ENCODE results near the gene SH2D2A.

SH2D2A gene

GRCh38 chr1:156839426-156840109 is 22.9 kb upstream of the SH2D2A start:
- H3K4me1 ChIP-seq (ENCODE audit: control insufficient read depth in 1 of 2, insufficient read depth in 2 of 2, low read length in 2 of 2): no peaks in the 10 kb centered on the region
- no peak overlapping the region for H3K27ac ChIP-seq (ENCODE audit: low read length)
- no peaks in the 10 kb centered on the region for H3K36me3 ChIP-seq (ENCODE audit: control insufficient read depth in 1 of 2, insufficient read depth in 2 of 2, low read length in 2 of 2)
- H3K27me3 ChIP-seq (ENCODE audit: low read depth, low read length): peaks cover 28% of the 10 kb centered on the region
- H3K9me3 ChIP-seq (ENCODE audit: control insufficient read depth in 1 of 2, low read length in 2 of 2): no peaks in the 10 kb centered on the region
- no peak overlapping the region for H3K4me3 ChIP-seq (ENCODE audit: low read depth in 1 of 2, low read length in 2 of 2)

DNA sequence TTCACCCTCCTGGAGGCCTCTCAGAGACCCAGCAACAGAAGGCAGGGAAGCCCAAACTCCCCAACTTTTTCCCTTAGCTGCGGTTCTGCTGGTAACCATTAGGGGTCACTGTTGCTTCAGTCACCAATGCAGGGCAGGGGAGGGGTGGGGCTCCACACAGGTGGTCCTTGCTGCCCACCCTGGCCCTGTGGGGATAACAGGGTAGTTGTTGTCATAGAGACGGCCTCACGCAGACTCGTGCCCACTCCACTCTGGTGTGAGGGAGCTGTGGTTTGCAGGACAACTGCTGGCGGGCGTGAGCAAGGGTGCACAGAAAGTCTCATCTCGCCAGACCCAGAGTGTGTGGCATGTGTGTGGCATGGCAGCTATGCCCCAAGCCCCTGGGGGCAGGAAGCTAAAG is 22.3 kb upstream of the SH2D2A start:
- Histone ChIP-seq H3K9me3 (ENCODE audit: control insufficient read depth in 1 of 2, low read length in 2 of 2) (no peaks in the 10 kb centered on the region), H3K27ac (ENCODE audit: low read length) (no peak overlapping the region), H3K27me3 (ENCODE audit: low read depth, low read length) (peaks cover 23% of the 10 kb centered on the region), H3K4me3 (ENCODE audit: low read depth in 1 of 2, low read length in 2 of 2) (no peak overlapping the region), H3K4me1 (ENCODE audit: control insufficient read depth in 1 of 2, insufficient read depth in 2 of 2, low read length in 2 of 2) (no peaks in the 10 kb centered on the region), H3K36me3 (ENCODE audit: control insufficient read depth in 1 of 2, insufficient read depth in 2 of 2, low read length in 2 of 2) (no peaks in the 10 kb centered on the region)

- no peaks in the 10 kb centered on the region for H3K9me3 ChIP-seq (ENCODE audit: control insufficient read depth in 1 of 2, low read length in 2 of 2)
- H3K27me3 ChIP-seq (ENCODE audit: low read depth, low read length): peaks cover 6% of the 10 kb centered on the region
- no peak overlapping the region for H3K27ac ChIP-seq (ENCODE audit: low read length)
Observed at GRCh38 chr1:156836892-156837291, 20.2 kb upstream of the SH2D2A start.

DNA sequence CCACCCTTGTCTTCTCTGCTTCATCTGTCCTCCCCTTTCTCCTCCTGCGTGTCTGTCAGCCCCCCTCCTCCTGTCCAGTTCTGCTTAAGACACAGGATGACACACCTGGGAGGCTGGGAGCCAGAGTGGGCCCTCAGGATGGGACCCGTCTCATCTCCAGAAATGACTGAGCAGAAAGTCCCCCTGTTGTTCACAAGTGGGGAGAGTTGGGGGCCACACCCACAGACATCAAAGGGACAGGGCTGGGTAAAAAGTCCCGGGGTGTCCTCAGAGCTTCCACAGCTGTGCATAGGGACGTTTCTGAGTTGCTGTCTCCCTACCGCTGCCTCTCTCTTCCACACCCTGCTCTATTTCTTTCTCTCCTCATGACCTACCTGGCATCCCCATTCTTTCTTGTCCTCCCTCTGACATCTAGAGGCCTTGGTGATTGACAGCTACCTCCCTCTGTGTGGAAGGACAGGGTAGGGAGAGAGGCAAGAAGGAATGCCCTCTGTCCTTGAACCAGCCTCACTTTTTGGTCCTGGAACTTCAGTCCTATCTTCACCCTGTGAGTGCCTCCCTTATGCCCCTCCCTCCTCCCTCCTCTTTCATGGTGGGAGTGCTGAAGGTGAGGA is 19.5 kb upstream of the SH2D2A start:
- no peak overlapping the region for H3K27ac ChIP-seq (ENCODE audit: low read length)

More at GRCh38 chr1:156836892-156837291, 20.2 kb upstream of the SH2D2A start:
- H3K4me3 ChIP-seq (ENCODE audit: low read depth in 1 of 2, low read length in 2 of 2): no peak overlapping the region
- no peaks in the 10 kb centered on the region for H3K4me1 ChIP-seq (ENCODE audit: control insufficient read depth in 1 of 2, insufficient read depth in 2 of 2, low read length in 2 of 2)
- H3K36me3 ChIP-seq (ENCODE audit: control insufficient read depth in 1 of 2, insufficient read depth in 2 of 2, low read length in 2 of 2): no peaks in the 10 kb centered on the region

GRCh38 chr1:156834322-156834721 is 17.7 kb upstream of the SH2D2A start:
- peaks cover 6% of the 10 kb centered on the region for H3K27me3 ChIP-seq (ENCODE audit: low read depth, low read length)
- H3K4me1 ChIP-seq (ENCODE audit: control insufficient read depth in 1 of 2, insufficient read depth in 2 of 2, low read length in 2 of 2): no peaks in the 10 kb centered on the region
- no peaks in the 10 kb centered on the region for H3K36me3 ChIP-seq (ENCODE audit: control insufficient read depth in 1 of 2, insufficient read depth in 2 of 2, low read length in 2 of 2)
- H3K27ac ChIP-seq (ENCODE audit: low read length): no peak overlapping the region
- no peaks in the 10 kb centered on the region for H3K9me3 ChIP-seq (ENCODE audit: control insufficient read depth in 1 of 2, low read length in 2 of 2)
- H3K4me3 ChIP-seq (ENCODE audit: low read depth in 1 of 2, low read length in 2 of 2): no peak overlapping the region

More for the DNA sequence above, 19.5 kb upstream of the SH2D2A start:
- H3K4me3 ChIP-seq (ENCODE audit: low read depth in 1 of 2, low read length in 2 of 2): no peak overlapping the region
- no peaks in the 10 kb centered on the region for H3K4me1 ChIP-seq (ENCODE audit: control insufficient read depth in 1 of 2, insufficient read depth in 2 of 2, low read length in 2 of 2)
- peaks cover 6% of the 10 kb centered on the region for H3K27me3 ChIP-seq (ENCODE audit: low read depth, low read length)
- H3K9me3 ChIP-seq (ENCODE audit: control insufficient read depth in 1 of 2, low read length in 2 of 2): no peaks in the 10 kb centered on the region
- no peaks in the 10 kb centered on the region for H3K36me3 ChIP-seq (ENCODE audit: control insufficient read depth in 1 of 2, insufficient read depth in 2 of 2, low read length in 2 of 2)

DNA sequence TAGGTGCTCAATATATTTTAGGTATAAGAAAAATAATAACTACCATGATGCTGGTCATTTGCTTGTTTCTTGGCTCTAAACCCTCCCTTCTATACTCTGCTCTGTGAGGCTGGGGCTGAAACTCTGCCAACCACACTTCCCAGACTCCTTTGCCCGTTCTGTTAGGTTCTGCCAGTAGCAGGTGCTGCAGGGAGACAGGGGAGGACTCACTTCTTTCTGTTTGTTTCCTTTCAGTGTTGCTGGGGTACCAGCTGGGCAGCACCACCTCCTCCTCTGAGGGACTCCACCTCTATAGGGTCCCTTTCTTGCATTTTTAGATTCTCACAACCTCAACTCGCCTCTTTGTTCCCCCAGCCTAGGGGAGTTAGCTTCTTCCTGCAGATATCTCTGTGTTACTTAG is 17.0 kb upstream of the SH2D2A start:
- peaks cover 2% of the 10 kb centered on the region for H3K27me3 ChIP-seq (ENCODE audit: low read depth, low read length)
- H3K36me3 ChIP-seq (ENCODE audit: control insufficient read depth in 1 of 2, insufficient read depth in 2 of 2, low read length in 2 of 2): no peaks in the 10 kb centered on the region
- no peak overlapping the region for H3K4me3 ChIP-seq (ENCODE audit: low read depth in 1 of 2, low read length in 2 of 2)
- H3K9me3 ChIP-seq (ENCODE audit: control insufficient read depth in 1 of 2, low read length in 2 of 2): no peaks in the 10 kb centered on the region
- H3K27ac ChIP-seq (ENCODE audit: low read length): no peak overlapping the region
- no peaks in the 10 kb centered on the region for H3K4me1 ChIP-seq (ENCODE audit: control insufficient read depth in 1 of 2, insufficient read depth in 2 of 2, low read length in 2 of 2)

DNA sequence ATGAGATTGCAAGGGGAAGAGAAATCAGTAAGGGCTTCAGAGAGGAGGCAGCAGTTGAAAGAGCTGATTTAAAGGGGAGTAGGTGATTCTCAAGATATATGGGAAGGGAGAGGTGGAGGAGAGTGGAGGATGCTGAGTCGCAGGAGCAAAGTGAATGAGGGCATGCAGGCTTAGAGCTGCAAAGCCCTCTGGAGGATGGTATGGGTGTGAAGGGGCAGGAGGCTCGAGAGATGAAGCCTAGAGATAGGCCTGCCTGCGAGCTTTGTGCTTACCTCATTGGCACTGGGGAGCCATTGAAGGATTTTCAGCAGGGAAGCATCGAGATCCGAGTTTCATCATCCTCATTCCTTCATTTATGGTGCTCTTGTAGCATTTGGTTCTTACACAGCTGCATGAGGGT is 15.8 kb upstream of the SH2D2A start:
- Histone ChIP-seq H3K27me3 (ENCODE audit: low read depth, low read length) (no peaks in the 10 kb centered on the region), H3K4me3 (ENCODE audit: low read depth in 1 of 2, low read length in 2 of 2) (no peak overlapping the region), H3K36me3 (ENCODE audit: control insufficient read depth in 1 of 2, insufficient read depth in 2 of 2, low read length in 2 of 2) (no peaks in the 10 kb centered on the region), H3K27ac (ENCODE audit: low read length) (no peak overlapping the region), H3K4me1 (ENCODE audit: control insufficient read depth in 1 of 2, insufficient read depth in 2 of 2, low read length in 2 of 2) (no peaks in the 10 kb centered on the region), H3K9me3 (ENCODE audit: control insufficient read depth in 1 of 2, low read length in 2 of 2) (no peaks in the 10 kb centered on the region)

DNA sequence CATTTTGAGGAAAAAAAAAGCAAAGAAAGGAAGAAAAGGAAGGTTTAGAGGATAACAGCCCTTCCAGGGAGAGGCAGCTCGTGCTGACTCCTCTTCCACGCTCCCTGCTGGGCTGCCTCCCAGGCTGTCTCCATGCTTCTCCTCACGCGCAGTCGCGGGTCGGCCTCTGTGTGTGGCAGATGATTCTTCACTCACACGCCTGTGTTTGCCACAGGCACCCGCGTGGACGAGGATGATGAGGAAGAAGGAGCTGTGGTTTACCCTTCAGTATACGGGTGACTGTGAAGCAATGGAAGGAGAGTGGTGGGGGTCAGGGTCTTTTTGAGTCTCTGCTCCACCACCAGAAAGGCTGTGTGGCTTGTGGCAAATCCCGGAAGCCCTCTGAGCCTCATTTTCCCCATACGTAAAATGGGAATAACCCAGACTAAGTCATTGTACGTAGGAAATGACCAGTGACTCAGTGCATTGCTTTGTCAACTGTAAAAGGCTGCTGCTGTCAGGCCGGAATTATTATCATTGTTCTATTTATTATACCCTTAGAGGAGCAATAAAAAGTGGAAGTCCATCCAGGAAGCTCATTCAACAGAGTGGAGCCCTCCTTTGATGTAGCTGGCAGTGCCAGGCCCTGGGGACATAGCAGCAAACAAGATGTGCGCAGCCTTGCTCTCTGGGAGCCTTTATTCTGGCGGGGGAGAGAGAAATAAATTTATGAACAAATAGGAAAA is 11.9 kb upstream of the SH2D2A start:
- Histone ChIP-seq H3K27ac (ENCODE audit: low read length) (no peak overlapping the region), H3K9me3 (ENCODE audit: control insufficient read depth in 1 of 2, low read length in 2 of 2) (no peaks in the 10 kb centered on the region), H3K36me3 (ENCODE audit: control insufficient read depth in 1 of 2, insufficient read depth in 2 of 2, low read length in 2 of 2) (no peaks in the 10 kb centered on the region), H3K27me3 (ENCODE audit: low read depth, low read length) (no peaks in the 10 kb centered on the region), H3K4me1 (ENCODE audit: control insufficient read depth in 1 of 2, insufficient read depth in 2 of 2, low read length in 2 of 2) (no peaks in the 10 kb centered on the region), H3K4me3 (ENCODE audit: low read depth in 1 of 2, low read length in 2 of 2) (no peak overlapping the region)

DNA sequence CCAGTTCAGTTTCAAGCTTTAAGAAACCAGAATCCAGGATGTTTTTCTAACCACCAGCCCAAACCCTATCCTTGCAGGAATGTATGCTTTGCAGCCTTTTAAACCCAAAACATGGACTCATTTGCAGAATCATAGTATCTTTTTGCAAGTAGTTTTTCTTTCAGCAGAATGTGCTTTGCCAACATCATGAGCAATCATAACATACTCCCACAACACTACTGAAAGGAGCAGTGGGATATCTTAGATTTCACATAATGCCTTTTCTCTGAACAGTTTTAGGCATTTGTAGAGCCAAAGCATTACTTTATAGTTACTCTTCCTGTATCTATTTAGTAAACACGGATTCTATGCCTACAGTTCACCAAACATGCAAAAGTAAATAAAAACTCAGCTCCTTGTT is 10.0 kb upstream of the SH2D2A start:
- Histone ChIP-seq H3K36me3 (ENCODE audit: control insufficient read depth in 1 of 2, insufficient read depth in 2 of 2, low read length in 2 of 2) (no peaks in the 10 kb centered on the region), H3K4me3 (ENCODE audit: low read depth in 1 of 2, low read length in 2 of 2) (no peak overlapping the region), H3K27ac (ENCODE audit: low read length) (no peak overlapping the region), H3K27me3 (ENCODE audit: low read depth, low read length) (no peaks in the 10 kb centered on the region), H3K4me1 (ENCODE audit: control insufficient read depth in 1 of 2, insufficient read depth in 2 of 2, low read length in 2 of 2) (no peaks in the 10 kb centered on the region), H3K9me3 (ENCODE audit: control insufficient read depth in 1 of 2, low read length in 2 of 2) (no peaks in the 10 kb centered on the region)

DNA sequence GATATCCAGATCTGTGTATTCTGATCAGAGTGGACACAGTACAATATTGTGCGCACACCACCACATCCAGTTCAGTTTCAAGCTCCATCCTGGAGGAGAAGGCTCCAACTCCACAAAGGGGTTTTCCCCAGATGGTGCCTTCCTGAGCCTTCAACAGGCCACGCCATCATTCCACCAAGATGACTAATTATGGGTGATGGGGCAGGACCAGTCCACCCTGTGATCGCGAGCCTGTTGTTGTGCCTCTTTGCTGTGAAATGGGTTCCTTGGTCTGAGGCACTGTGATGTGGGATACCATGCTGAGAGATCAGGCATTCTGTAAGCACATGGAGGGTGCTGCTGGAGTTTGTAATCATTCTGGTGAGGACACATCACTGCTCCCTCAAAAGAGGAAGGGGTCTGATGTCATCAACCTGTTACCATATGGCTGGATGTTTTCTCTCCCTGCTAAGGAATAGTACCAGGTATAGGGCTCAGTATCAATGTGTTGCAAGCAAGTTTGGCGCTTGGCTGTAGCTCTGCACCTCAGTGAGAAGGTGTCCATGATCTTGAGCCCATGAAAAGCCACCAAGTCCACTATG is 6.7 kb upstream of the SH2D2A start:
- no peaks in the 10 kb centered on the region for H3K27me3 ChIP-seq (ENCODE audit: low read depth, low read length)
- no peaks in the 10 kb centered on the region for H3K4me1 ChIP-seq (ENCODE audit: control insufficient read depth in 1 of 2, insufficient read depth in 2 of 2, low read length in 2 of 2)
- no peak overlapping the region for H3K4me3 ChIP-seq (ENCODE audit: low read depth in 1 of 2, low read length in 2 of 2)
- no peaks in the 10 kb centered on the region for H3K36me3 ChIP-seq (ENCODE audit: control insufficient read depth in 1 of 2, insufficient read depth in 2 of 2, low read length in 2 of 2)
- no peak overlapping the region for H3K27ac ChIP-seq (ENCODE audit: low read length)
- no peaks in the 10 kb centered on the region for H3K9me3 ChIP-seq (ENCODE audit: control insufficient read depth in 1 of 2, low read length in 2 of 2)

- H3K4me3 ChIP-seq (ENCODE audit: low read depth in 1 of 2, low read length in 2 of 2): no peak overlapping the region
- no peak overlapping the region for H3K27ac ChIP-seq (ENCODE audit: low read length)
- no peaks in the 10 kb centered on the region for H3K36me3 ChIP-seq (ENCODE audit: control insufficient read depth in 1 of 2, insufficient read depth in 2 of 2, low read length in 2 of 2)
- no peaks in the 10 kb centered on the region for H3K4me1 ChIP-seq (ENCODE audit: control insufficient read depth in 1 of 2, insufficient read depth in 2 of 2, low read length in 2 of 2)
- H3K9me3 ChIP-seq (ENCODE audit: control insufficient read depth in 1 of 2, low read length in 2 of 2): no peaks in the 10 kb centered on the region
- H3K27me3 ChIP-seq (ENCODE audit: low read depth, low read length): no peaks in the 10 kb centered on the region
Observed at GRCh38 chr1:156822680-156823079, 6.0 kb upstream of the SH2D2A start.
